GM12878 (cell line): ENCODE results near the gene LIMA1. TPM values are rescaled to one million over a fixed set of nuclear protein-coding genes. Genes with fewer than 3 reads are reported as not detected.

Experiments
- BCL11A ChIP-seq: IDR thresholded peaks from 2 replicates; pipeline ENCODE4 v1.6.1; 2011; ENCODE audit warnings: low read depth, low read length
- BHLHE40 ChIP-seq, 2 experiments: fragments of 450-650 bp in 1 of 2; IDR thresholded peaks; 2 replicates each; pipeline ENCODE4 v1.6.1; 2011 to 2017; ENCODE audit warnings: low read depth in 2 of 2, borderline replicate concordance in 1 of 2, improper control_type of control experiment in 1 of 2, low read length in 1 of 2, mild to moderate bottlenecking in 1 of 2
- BRCA1 ChIP-seq: IDR thresholded peaks from 2 replicates; pipeline ENCODE4 v1.6.1; 2011; ENCODE audit warnings: low read depth, low read length, improper control_type of control experiment
- CBFB ChIP-seq: IDR thresholded peaks from 2 replicates; pipeline ENCODE4 v1.6.1; 2016; ENCODE audit warnings: antibody characterized with exemption, low read depth
- CBX3 ChIP-seq: fragments of 200-600 bp; sonication (generic); IDR thresholded peaks from 2 replicates; pipeline ENCODE4 v1.6.1; 2016; ENCODE audit warnings: low read depth, borderline replicate concordance
- CREB1 ChIP-seq: IDR thresholded peaks from 2 replicates; pipeline ENCODE4 v1.6.1; 2012; ENCODE audit warnings: low read depth, mild to moderate bottlenecking, inconsistent platforms
- FOS ChIP-seq: IDR thresholded peaks from 3 replicates; pipeline ENCODE4 v1.6.1; 2011; ENCODE audit warnings: borderline replicate concordance; ENCODE audit not compliant: insufficient read length; ENCODE audit errors: extremely low read depth
- FOXK2 ChIP-seq: fragments of 450-650 bp; IDR thresholded peaks from 2 replicates; pipeline ENCODE4 v1.6.1; 2017; ENCODE audit warnings: mild to moderate bottlenecking, moderate library complexity
- HCFC1 ChIP-seq: fragments of 150-350 bp; IDR thresholded peaks from 2 replicates; pipeline ENCODE4 v1.6.1; 2014; ENCODE audit warnings: low read length
- HDAC6 ChIP-seq: fragments of 200-600 bp; sonication (generic); IDR thresholded peaks from one replicate; pipeline ENCODE4 v1.8.0; 2017; ENCODE audit warnings: antibody characterized with exemption; ENCODE audit not compliant: unreplicated experiment
- IKZF2 ChIP-seq, 2 experiments: fragments of 450-650 bp; IDR thresholded peaks; 2 replicates each; pipeline ENCODE4 v1.6.1; 2017; ENCODE audit warnings: mild to moderate bottlenecking in 2 of 2, moderate library complexity in 2 of 2
- LARP7 ChIP-seq: fragments of 450-650 bp; IDR thresholded peaks from 2 replicates; pipeline ENCODE4 v1.6.1; 2017; ENCODE audit warnings: mild to moderate bottlenecking
- MEF2B ChIP-seq: fragments of 450-650 bp; IDR thresholded peaks from 2 replicates; pipeline ENCODE4 v1.6.1; 2018; ENCODE audit warnings: mild to moderate bottlenecking, moderate library complexity; ENCODE audit not compliant: partially characterized antibody, poor library complexity, severe bottlenecking
- MYC ChIP-seq: IDR thresholded peaks from 2 replicates; pipeline ENCODE4 v1.6.1; 2011; ENCODE audit warnings: mild to moderate bottlenecking, low read length, moderate library complexity, inconsistent platforms; ENCODE audit not compliant: insufficient read depth, insufficient replicate concordance, insufficient read length, severe bottlenecking
- NR2C2 ChIP-seq: IDR thresholded peaks from 2 replicates; pipeline ENCODE4 v1.6.1; 2011; ENCODE audit warnings: borderline replicate concordance, low read depth; ENCODE audit not compliant: control insufficient read depth, insufficient read length
- PAX5 ChIP-seq: IDR thresholded peaks from 2 replicates; pipeline ENCODE4 v1.6.1; 2011; ENCODE audit warnings: low read depth, low read length, borderline replicate concordance
- PAX8 ChIP-seq: fragments of 450-650 bp; IDR thresholded peaks from 2 replicates; pipeline ENCODE4 v1.6.1; 2017; ENCODE audit warnings: mild to moderate bottlenecking, moderate library complexity
- POLR2AphosphoS2 ChIP-seq: IDR thresholded peaks from 2 replicates; pipeline ENCODE4 v1.6.1; 2011; ENCODE audit warnings: low read depth, mild to moderate bottlenecking, low read length, improper control_type of control experiment, moderate library complexity
- SIN3A ChIP-seq: IDR thresholded peaks from 2 replicates; pipeline ENCODE4 v1.6.1; 2012; ENCODE audit warnings: low read depth, low read length, improper control_type of control experiment
- SMARCA5 ChIP-seq: fragments of 450-650 bp; IDR thresholded peaks from 2 replicates; pipeline ENCODE4 v1.6.1; 2017; ENCODE audit warnings: mild to moderate bottlenecking
- SPI1 ChIP-seq: IDR thresholded peaks from 2 replicates; pipeline ENCODE4 v1.6.1; 2011; ENCODE audit warnings: low read depth, mild to moderate bottlenecking, low read length, moderate library complexity, borderline replicate concordance; ENCODE audit not compliant: insufficient read depth
- TCF3 ChIP-seq: IDR thresholded peaks from 2 replicates; pipeline ENCODE4 v1.6.1; 2012; ENCODE audit warnings: low read depth, mild to moderate bottlenecking, low read length, borderline replicate concordance; ENCODE audit not compliant: insufficient read depth
- YY1 ChIP-seq: IDR thresholded peaks from 2 replicates; pipeline ENCODE4 v1.6.1; 2011; ENCODE audit warnings: low read depth, mild to moderate bottlenecking, low read length
- ZNF622 ChIP-seq: fragments of 450-650 bp; IDR thresholded peaks from 2 replicates; pipeline ENCODE4 v1.6.1; 2017; ENCODE audit warnings: mild to moderate bottlenecking, inconsistent platforms
- ZZZ3 ChIP-seq: IDR thresholded peaks from 2 replicates; pipeline ENCODE4 v1.6.1; 2011; ENCODE audit warnings: low read depth; ENCODE audit not compliant: control insufficient read depth, insufficient read length
- polyA plus RNA-seq, 11 experiments: library from polyadenylated mRNA; depleted of rRNA in 4 of 11; unstranded in 6 of 11; stranded (reverse) in 5 of 11; fragments of >200 nt; fragmentation: Nextera tagmentation in 4 of 11; fragmentation: Illumina TruSeq in 1 of 11; extraction: Ambion mirVana in 4 of 11; extraction: Trizol in 1 of 11; gene quantifications; 1 replicate in 1 of 11; 2 replicates in 10 of 11; pipeline versions ENCODE4 v1.2.1 to v1.2.3, GENCODE V29; 2011 to 2016; ENCODE audit warnings: inconsistent platforms in 2 of 11, missing spikeins in 2 of 11, low read depth in 1 of 11
- total RNA-seq, 4 experiments: library from RNA; depleted of rRNA in 3 of 4; stranded (reverse); fragments of >200 nt in 3 of 4; fragmentation: Illumina TruSeq in 1 of 4; extraction: Trizol in 1 of 4; gene quantifications; 2 replicates each; pipeline versions ENCODE4 v1.2.1 to v1.2.3, GENCODE V29; 2013 to 2021
- TF ChIP-seq, protein P1 (sequence below): fragments of 450-650 bp; IDR thresholded peaks from 2 replicates; pipeline ENCODE4 v1.6.1; 2018; ENCODE audit warnings: mild to moderate bottlenecking, low read depth, moderate library complexity; ENCODE audit not compliant: partially characterized antibody
- TF ChIP-seq, protein P2 (sequence below): fragments of 150-350 bp; IDR thresholded peaks from 2 replicates; pipeline ENCODE4 v1.6.1; 2016; ENCODE audit warnings: low read depth, low read length

The LIMA1 gene
- total and polyA plus RNA-seq, 10 of the 15 experiments (the other 5 are each of a cell fraction or from before 2014, with no cell fraction given), result 53.2 to 109 (median 60.8) TPM

DNA sequence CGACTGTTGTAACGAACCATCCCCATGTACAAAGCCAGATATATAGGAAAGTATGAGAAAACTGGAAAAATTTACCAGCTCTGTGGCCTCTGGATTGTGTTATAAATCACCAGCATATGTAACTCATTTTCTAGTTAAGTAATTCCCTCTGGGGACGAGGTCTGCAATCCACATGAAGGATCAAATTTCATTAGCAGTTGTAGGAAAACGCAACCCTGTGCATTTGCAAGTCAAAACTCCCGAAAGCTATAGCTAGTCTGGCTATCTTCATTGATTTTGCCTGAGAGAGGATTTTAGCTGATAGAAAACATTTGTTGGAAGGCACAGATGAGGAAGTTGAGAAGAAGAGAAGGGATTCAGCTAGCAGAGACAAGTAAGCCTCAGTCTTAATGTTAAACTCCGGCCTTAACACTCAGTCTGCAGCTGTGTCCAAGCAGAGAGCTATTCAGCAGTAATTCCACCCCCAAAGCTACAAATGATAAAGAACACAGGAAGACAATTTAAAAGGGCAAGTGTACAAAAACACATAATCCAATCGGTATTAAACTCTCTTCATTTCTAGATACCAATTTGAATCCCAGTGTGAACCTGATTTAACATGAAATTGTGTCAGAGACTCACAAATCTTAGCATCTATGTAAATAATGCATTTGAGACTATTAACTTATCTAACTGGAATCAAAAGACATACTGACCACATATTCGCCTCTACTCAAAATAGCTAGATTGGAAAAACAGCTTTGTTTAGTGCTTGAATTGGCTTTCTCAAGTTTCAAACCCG lies 61.9 kb downstream of the LIMA1 start (continued):
- TF ChIP-seq, protein P1, sequence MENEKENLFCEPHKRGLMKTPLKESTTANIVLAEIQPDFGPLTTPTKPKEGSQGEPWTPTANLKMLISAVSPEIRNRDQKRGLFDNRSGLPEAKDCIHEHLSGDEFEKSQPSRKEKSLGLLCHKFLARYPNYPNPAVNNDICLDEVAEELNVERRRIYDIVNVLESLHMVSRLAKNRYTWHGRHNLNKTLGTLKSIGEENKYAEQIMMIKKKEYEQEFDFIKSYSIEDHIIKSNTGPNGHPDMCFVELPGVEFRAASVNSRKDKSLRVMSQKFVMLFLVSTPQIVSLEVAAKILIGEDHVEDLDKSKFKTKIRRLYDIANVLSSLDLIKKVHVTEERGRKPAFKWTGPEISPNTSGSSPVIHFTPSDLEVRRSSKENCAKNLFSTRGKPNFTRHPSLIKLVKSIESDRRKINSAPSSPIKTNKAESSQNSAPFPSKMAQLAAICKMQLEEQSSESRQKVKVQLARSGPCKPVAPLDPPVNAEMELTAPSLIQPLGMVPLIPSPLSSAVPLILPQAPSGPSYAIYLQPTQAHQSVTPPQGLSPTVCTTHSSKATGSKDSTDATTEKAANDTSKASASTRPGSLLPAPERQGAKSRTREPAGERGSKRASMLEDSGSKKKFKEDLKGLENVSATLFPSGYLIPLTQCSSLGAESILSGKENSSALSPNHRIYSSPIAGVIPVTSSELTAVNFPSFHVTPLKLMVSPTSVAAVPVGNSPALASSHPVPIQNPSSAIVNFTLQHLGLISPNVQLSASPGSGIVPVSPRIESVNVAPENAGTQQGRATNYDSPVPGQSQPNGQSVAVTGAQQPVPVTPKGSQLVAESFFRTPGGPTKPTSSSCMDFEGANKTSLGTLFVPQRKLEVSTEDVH, result no peak
- TF ChIP-seq MYC (no peak), SMARCA5 (no peak), BRCA1 (no peak), POLR2AphosphoS2 (no peak; the same call in 1 of the 2 replicates), CREB1 (0 out of 2 replicates have a peak, but pooled peaks have one; percentile 15), FOS (no peak), SIN3A (no peak), CBFB (peak; percentile 22; the same call in 1 of the 2 replicates), PAX8 (no peak), MEF2B (peak; percentile 9), TCF3 (no peak), HCFC1 (no peak), ZZZ3 (no peak), BHLHE40 (IDR thresholded peaks at IDR 0.05; ENCODE audit: borderline replicate concordance in 1 of 2, low read depth in 2 of 2, low read length in 1 of 2) (no peak), FOXK2 (no peak), YY1 (no peak), SPI1 (no peak), IKZF2 (IDR thresholded peaks at IDR 0.05) (peak in 1 of 2 experiments; percentile 11; a peak in 2 of 4 replicates), CBX3 (no peak), ZNF622 (no peak), NR2C2 (no peak), HDAC6 (no peak), PAX5 (no peak), BCL11A (no peak), LARP7 (no peak)
- TF ChIP-seq, protein P2, sequence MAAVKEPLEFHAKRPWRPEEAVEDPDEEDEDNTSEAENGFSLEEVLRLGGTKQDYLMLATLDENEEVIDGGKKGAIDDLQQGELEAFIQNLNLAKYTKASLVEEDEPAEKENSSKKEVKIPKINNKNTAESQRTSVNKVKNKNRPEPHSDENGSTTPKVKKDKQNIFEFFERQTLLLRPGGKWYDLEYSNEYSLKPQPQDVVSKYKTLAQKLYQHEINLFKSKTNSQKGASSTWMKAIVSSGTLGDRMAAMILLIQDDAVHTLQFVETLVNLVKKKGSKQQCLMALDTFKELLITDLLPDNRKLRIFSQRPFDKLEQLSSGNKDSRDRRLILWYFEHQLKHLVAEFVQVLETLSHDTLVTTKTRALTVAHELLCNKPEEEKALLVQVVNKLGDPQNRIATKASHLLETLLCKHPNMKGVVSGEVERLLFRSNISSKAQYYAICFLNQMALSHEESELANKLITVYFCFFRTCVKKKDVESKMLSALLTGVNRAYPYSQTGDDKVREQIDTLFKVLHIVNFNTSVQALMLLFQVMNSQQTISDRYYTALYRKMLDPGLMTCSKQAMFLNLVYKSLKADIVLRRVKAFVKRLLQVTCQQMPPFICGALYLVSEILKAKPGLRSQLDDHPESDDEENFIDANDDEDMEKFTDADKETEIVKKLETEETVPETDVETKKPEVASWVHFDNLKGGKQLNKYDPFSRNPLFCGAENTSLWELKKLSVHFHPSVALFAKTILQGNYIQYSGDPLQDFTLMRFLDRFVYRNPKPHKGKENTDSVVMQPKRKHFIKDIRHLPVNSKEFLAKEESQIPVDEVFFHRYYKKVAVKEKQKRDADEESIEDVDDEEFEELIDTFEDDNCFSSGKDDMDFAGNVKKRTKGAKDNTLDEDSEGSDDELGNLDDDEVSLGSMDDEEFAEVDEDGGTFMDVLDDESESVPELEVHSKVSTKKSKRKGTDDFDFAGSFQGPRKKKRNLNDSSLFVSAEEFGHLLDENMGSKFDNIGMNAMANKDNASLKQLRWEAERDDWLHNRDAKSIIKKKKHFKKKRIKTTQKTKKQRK, result no peak
